Measurements from ENCODE around the gene NCS1. TPM values are rescaled to one million over a fixed set of nuclear protein-coding genes. Genes with fewer than 3 reads are reported as not detected.
"Not testable (repeated sequence)": the region's sequence is repeated elsewhere in the genome, so short reads cannot be mapped to it uniquely, and the experiment has no call there.

Gene NCS1
- polyA plus RNA-seq, 3 donors: 25.8 to 27.4 (median 26.6) TPM

- no peak for DNase-seq (ENCODE audit: low read depth in 3 of 3, low spot score in 2 of 3)
These were observed 63.6 kb downstream of the NCS1 start for GRCh38 chr9:130235558-130236435.

DNA sequence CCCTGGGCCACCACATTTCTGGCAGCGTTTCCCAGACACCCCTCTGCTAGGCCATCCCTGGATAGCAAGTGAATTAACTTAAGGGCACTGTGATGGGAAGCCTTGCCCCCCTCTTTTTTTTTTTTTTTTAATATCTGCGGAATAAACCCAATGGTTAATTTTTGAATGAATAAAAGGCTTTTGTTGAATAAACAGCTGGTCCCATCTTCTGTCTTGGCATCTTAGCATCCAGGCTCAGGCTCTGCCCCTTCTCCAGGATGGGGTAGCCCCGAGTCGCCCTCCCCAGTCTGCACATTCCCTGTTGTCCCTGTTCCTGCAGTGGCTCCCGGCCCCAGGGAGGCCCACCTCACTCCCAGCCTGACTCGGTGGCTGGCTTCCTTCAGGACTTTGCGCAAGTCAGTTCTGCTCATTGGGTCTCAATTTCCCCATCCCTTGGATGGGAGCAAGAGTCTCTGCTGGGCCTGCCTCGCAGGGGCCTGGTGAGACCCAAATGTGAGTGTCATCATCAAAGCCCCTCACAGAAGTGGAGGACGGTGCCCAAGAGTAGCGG is 64.3 kb downstream of the NCS1 start:
- DNase-seq (ENCODE audit: low read depth in 3 of 3, low spot score in 2 of 3): no peak

GRCh38 chr9:130237076-130237475 is 64.9 kb downstream of the NCS1 start:
- no peak for DNase-seq (ENCODE audit: low read depth in 3 of 3, low spot score in 2 of 3)

DNA sequence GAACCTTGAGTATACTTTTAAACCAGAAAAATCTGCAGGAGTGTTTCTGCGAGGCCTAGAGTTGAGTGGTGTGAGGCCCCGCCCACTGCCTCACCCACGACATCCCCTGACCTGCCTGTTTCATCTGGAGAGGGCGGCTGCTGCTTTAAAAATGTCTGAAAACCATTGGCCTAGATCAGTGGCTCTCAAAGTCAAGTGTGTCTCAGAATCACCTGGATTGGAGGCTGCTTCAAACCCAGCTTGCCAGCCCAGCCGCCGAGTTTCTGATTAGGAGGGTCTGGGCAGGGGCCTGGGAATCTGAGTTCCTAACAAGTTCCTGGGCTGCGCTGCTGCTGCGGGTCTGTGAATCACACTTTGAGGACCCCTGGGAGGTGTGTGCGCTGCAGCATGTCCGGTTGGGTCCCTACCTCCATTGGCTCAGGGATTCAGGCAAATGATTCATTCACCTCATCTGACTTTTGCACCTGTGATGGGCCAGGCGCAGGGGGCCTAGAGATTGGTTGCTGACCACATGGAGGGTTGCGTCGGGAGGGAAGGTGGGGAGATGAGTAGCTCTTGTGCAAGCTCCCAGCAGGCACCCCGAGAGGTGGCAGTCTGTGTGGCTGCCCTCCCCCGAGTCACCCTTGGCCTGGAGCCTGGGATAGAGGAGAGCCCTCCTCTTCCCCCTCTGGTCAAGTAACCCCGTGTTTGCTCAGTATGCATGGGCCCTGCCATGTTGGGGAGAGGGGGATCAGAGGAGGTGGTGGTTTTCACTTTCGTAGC is 65.7 kb downstream of the NCS1 start:
- DNase-seq (ENCODE audit: low read depth in 3 of 3, low spot score in 2 of 3): no peak

DNA sequence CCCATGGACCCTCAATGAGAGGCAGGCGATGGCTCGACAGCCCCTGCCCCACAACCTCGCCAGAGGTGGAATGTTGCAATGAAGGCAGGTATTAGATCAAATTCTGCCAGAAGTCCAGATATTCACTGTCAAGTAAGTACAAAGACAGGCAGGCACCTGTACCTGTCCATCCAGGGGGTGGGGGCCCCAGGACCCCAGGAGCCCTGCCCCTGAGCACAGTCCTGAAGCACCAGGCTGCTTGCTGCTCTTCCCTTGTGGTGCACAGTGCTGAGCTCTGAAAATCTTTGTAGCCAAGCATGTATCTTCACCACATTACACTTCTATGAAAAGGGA is 67.1 kb downstream of the NCS1 start:
- DNase-seq (ENCODE audit: low read depth in 3 of 3, low spot score in 2 of 3): no peak

DNA sequence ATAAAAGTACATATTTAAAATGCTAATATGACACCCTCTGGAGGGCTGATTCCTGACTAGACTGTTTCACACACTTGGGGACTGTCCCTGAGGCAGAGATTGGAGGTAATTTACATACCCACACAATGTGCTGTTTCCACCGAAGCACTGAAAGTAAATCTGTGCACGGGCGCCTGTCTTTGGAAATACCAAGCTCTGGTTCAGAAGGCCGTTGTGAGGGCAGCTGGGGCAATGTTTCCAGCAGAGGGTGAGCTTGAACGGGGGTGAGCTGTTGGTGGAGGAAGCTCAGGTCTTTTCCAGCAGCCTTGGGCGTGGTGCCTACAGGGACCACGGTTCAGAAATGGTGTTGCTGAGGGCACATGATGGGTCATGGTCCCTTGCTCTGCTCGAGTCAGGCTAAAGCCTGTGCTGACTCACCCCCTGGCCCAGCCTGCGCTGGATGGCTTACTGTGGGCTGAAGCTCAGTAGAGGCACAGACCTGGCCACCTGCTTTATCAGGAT is 67.6 kb downstream of the NCS1 start:
- no peak for DNase-seq (ENCODE audit: low read depth in 3 of 3, low spot score in 2 of 3)

- DNase-seq (ENCODE audit: low read depth in 3 of 3, low spot score in 2 of 3): no peak
These were observed 68.4 kb downstream of the NCS1 start for GRCh38 chr9:130240410-130241197.

DNA sequence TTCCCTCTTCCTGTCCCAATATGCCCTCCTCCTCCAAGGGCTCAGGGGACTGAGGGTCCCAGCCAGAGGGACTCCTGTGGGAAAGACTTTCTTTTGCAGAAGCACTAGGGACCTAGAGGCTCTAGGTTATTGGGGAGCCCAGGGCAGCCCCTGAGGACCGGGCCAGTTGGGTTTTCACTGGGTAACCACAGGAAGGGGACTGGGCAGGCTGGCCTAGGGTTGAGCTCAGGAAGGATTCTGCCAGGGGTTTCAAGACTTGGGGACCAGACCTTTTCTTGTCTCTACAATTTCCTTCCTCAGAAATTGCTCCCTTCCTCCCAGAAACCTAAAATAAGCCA is 69.0 kb downstream of the NCS1 start:
- DNase-seq (ENCODE audit: low read depth in 3 of 3, low spot score in 2 of 3): no peak

DNA sequence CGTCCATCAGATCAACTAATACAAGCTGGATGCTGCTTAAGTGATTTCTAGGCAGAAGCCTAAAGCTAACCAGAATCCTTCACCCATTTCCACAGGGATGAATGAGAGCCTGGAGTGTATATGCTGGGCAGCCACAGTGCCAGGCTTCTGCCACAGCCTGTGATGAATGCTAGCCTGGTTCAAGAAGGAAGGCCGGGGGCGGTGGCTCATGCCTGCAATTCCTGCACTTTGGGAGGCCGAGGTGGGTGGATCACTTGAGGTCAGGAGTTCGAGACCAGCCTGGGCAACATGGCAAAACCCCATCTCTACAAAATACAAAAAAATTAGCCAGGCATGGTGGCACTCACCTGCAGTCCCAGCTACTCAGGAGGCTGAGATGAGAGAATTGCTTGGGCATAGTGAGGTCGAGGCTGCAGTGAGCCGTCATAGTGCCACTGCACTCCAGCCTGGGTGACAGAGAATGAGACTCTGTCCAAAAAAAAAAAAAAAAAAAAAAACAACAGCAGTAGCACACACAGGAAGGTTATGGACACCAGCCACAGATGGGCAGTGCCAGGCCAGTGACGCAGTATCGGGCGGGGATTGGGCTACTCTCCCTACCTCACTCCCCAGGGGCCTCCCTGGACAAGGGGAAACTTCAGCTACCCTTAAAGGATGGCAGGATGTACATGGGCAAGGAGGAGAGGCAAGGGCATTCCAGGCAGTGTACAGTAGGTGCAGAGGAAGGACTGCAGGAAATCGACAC is 70.2 kb downstream of the NCS1 start:
- no peak for DNase-seq (ENCODE audit: low read depth in 3 of 3, low spot score in 2 of 3)

DNA sequence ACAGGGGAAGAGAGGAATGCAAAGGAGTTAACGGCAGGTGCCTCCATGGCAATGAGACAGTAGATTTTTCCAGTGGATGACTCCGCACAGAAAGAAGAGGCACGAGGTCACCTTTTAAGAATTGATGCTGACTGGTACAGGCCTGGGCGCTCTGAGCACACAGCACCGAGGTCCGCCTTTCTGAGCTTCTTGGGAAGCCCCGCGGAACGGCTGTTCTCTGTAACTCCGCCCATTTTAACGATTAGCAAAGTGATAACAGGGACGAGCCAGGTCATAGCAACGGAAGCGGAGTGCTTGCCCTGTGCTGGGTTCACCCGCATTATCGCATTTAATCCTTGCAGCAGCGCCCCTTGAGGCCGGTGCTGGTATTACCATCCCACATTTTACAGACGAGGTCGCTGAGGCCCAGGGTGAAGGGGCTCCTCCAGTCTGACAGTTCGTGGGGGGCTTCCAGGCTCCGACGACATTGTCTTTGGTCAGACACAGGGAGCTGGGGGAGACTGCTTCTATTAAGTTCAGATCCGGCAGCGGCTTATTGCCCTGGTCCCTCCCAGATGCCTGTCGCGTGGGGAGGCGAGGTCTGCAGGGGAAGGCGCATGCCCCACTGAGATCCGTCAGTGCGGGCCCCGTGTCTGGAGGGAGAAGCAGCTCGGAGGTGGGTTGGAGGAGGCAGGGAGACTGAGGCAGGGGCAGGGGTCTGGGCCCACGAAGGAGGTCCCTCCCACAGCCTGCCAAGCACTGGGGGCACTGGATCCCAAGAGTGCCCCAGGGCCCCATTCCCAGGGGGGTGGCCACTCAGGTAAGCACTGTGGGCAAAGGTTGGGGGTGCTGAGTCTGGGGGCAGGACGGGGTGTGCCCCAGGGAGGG is 71.0 kb downstream of the NCS1 start:
- DNase-seq (ENCODE audit: low read depth in 3 of 3, low spot score in 2 of 3): no peak

DNA sequence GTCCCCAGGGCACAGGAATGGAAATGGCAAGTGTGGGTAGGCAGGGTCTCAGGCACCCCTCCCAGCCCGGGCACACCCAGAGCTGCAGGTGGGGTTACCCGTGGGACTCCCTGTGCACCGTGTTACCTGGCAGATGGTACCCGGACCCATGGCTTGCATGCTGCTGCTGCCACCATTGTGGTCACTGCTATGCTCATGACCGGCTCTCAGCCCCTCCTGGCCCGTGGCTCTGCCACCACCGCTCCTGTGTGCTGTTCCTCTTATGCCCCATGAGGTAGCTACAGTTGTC is 71.6 kb downstream of the NCS1 start:
- DNase-seq (ENCODE audit: low read depth in 3 of 3, low spot score in 2 of 3): no peak

DNA sequence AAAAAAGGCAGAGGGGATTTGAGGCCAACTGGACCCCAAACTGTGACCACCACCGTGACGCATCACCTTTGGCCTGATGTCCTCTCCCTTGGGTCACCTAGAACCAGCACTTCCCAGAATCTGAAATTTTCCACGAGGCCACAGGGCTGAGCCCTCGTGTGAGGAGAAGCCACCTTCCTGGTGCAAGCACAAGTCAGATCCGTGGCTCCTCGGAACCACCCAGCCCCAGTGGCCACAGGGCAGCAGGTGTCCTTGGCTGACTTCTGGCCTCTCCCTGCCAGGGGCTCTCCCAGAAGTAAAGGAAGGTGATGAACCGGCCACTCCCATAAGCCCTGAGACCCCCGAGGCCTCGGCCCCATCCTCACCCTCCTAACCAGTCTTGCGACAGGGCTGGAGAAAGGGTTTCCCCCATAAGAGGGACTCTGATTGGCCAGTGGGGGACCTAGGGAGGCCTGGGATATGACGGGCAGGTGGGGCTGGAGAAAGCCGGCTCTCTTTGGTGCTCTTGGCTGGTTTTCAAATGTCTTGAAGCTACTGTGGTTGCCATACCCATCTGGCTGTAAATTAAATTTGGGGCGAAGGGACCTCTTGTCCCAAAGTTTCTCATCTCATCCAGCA is 72.5 kb downstream of the NCS1 start:
- DNase-seq (ENCODE audit: low read depth in 3 of 3, low spot score in 2 of 3): no peak

- DNase-seq (ENCODE audit: low read depth in 3 of 3, low spot score in 2 of 3): no peak
These were observed 73.3 kb downstream of the NCS1 start for GRCh38 chr9:130245474-130245873.

GRCh38 chr9:130246126-130246525 is 73.9 kb downstream of the NCS1 start:
- no peak for DNase-seq (ENCODE audit: low read depth in 3 of 3, low spot score in 2 of 3)

DNA sequence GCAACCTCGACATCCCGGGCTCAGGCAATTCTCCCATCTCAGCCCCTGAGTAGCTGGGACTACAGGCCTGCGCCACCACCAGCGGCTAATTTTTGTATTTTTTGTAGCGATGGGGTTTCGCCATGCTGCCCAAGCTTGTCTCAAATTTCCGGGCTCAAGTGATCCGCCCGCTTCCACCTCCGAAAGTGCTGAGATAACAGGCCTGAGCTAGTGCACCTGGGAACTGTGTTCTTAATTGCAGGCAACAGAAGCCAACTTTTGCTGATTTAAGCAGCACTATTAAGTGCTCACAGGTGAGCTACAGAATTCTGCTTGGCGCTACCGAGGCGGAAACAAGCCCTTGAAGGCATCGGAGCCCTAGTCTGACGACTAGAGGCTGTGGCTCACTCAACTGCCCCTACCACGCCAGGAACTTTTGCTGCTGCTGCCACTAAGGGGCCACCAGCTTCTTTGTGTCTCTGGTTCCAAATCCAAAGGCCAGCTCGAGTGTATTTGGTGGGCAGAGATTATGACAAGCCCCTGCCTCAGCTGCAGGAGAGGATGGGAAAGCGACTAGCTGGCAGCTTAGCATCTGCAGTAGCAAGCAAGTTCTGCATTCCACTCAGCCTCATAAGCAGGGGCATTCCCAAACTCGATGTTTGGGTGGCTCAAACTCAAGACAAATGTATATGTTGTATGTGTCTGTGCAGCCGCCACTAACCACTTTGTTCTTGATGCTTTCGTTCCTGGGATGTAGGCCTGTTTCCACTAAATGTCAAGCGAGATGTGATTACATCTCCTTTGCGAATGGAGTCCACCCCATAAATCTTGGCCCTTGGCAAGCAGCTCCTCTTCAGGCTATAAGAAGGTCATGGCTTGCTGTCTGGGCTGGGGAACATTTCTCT is 82.8 kb downstream of the NCS1 start:
- DNase-seq (ENCODE audit: low read depth in 3 of 3, low spot score in 2 of 3): no peak

DNA sequence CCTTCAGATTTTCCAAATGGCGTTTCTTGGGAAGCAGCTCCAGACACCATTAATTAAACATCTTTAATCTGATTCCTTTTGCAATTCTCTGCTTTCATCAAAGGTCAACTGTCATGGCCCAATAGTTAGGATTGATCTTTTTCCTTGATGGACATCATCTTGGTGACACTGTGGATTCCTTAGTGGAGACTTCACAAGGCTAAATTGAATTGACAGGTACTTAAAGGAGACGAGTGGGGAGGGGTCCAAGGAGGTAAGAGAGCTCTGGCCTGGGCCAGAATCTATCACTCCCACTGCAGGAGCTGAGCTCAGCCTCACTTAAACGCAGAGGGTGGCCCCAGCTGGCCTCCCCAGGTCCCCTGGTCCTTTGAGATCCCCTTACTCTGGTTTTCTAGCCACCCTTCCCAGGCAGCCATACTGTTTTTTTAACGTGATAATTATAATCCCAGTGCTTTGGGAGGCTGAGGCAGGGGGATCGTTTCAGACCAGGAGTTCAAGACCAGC is 83.5 kb downstream of the NCS1 start:
- no peak for DNase-seq (ENCODE audit: low read depth in 3 of 3, low spot score in 2 of 3)

- DNase-seq (ENCODE audit: low read depth in 3 of 3, low spot score in 2 of 3): no peak
These were observed 84.4 kb downstream of the NCS1 start for GRCh38 chr9:130256644-130257043.

DNA sequence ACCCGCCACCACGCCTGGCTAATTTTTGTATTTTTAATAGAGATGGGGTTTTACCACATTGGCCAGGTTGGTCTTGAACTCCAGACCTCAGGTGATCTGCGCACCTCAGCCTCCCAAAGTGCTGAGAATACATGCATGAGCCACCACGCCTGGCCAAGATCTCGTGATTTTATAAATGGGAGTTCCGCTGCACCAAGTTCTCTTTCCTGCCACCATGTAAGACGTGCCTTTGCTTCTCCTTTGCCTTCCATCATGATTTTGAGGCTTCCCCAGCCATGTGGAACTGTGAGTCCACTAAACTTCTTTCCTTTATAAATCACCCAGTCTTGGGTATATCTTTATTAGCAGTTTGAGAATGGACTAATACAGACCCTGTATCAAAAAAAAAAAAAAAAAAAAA is 85.9 kb downstream of the NCS1 start:
- DNase-seq (ENCODE audit: low read depth in 3 of 3, low spot score in 2 of 3): not testable (repeated sequence)

Data from right renal cortex interstitium (tissue), 3 donors.